B cell (primary cell): Measurements from ENCODE around the gene ACR. TPM values are rescaled to one million over a fixed set of nuclear protein-coding genes. Genes with fewer than 3 reads are reported as not detected.
"Not testable (repeated sequence)": the region's sequence is repeated elsewhere in the genome, so short reads cannot be mapped to it uniquely, and the experiment has no call there.

Experiments
- ATAC-seq: fragments of 200-7000 bp; cut with Tn5 transposase; one replicate; pipeline ENCODE4 v1.10.0; 2021; ENCODE audit warnings: low read depth, mild to moderate bottlenecking, moderate number of reproducible peaks, moderate library complexity
- CTCF ChIA-PET: fragments of 350-600 bp; sonication (Branson Sonifier 250); formaldehyde crosslinking; loops from one replicate; lab custom pipeline; 2021; ENCODE audit warnings: antibody characterized with exemption, inconsistent platforms; lab: Charles Lee
- POLR2A ChIA-PET: fragments of 350-600 bp; sonication (Branson Sonifier 250); formaldehyde crosslinking; loops from one replicate; lab custom pipeline; 2021; ENCODE audit warnings: antibody characterized with exemption; lab: Charles Lee
- DNase-seq: peaks from one replicate; pipeline ENCODE4 v3.0.0; 2013
- H2AFZ ChIP-seq: 2 replicates; pipeline ENCODE4 v1.6.1; 2012; ENCODE audit warnings: mild to moderate bottlenecking, low read depth, low read length; ENCODE audit not compliant: insufficient read depth, poor library complexity, severe bottlenecking
- H3K27ac ChIP-seq, 2 donors: 1 replicate in 1 of 2; 2 replicates in 1 of 2; pipeline ENCODE4 v1.5.1; 2012 to 2013; ENCODE audit warnings: low read length in 2 of 2, mild to moderate bottlenecking in 2 of 2, moderate library complexity in 1 of 2
- H3K27me3 ChIP-seq, 4 experiments: fragments of 200-600 bp in 1 of 4; sonication (generic) in 1 of 4; replicated peaks in 1 of 4; 1 replicate in 2 of 4; 2 replicates in 2 of 4; pipeline versions ENCODE4 v1.6.1 to v1.7.0; 2013 to 2016; ENCODE audit warnings: low read length in 3 of 4, mild to moderate bottlenecking in 2 of 4, mixed read lengths in 1 of 4, moderate library complexity in 1 of 4; ENCODE audit not compliant: insufficient read depth in 4 of 4, control insufficient read depth in 3 of 4; ENCODE audit errors: control extremely low read depth in 1 of 4
- H3K36me3 ChIP-seq, 2 experiments: replicated peaks in 1 of 2; 1 replicate in 1 of 2; 2 replicates in 1 of 2; pipeline versions ENCODE4 v1.6.1 to v1.7.1; 2013; ENCODE audit warnings: low read length in 1 of 2; ENCODE audit not compliant: insufficient read depth in 2 of 2, control insufficient read depth in 1 of 2; ENCODE audit errors: control extremely low read depth in 1 of 2, extremely low read depth in 1 of 2
- H3K4me1 ChIP-seq, 2 donors: fragments of 200-600 bp in 1 of 2; sonication (generic) in 1 of 2; 1 replicate in 1 of 2; 2 replicates in 1 of 2; pipeline versions ENCODE4 v1.5.1 to v1.6.1; 2013 to 2017; ENCODE audit warnings: low read length in 2 of 2; ENCODE audit not compliant: control insufficient read depth in 2 of 2, insufficient read depth in 2 of 2
- H3K4me2 ChIP-seq: replicated peaks from 2 replicates; pipeline ENCODE3; 2012; ENCODE audit warnings: mild to moderate bottlenecking, low read depth, low read length; ENCODE audit not compliant: poor library complexity, severe bottlenecking
- H3K4me3 ChIP-seq, 5 experiments: fragments of 200-600 bp in 1 of 5; sonication (generic) in 1 of 5; 1 replicate in 3 of 5; 2 replicates in 2 of 5; pipeline versions ENCODE4 v1.5.1 to v1.7.0; 2011 to 2016; ENCODE audit warnings: low read length in 4 of 5, mild to moderate bottlenecking in 4 of 5, low read depth in 2 of 5, control low read depth in 1 of 5, moderate library complexity in 1 of 5; ENCODE audit not compliant: insufficient read depth in 1 of 5; ENCODE audit errors: control extremely low read depth in 1 of 5, extremely low read depth in 1 of 5
- H3K79me2 ChIP-seq: fragments of 200-600 bp; sonication (generic); one replicate; pipeline ENCODE4 v1.6.0; 2016; ENCODE audit warnings: low read length; ENCODE audit not compliant: control insufficient read depth, insufficient read depth
- H3K9ac ChIP-seq: fragments of 200-600 bp; sonication (generic); 2 replicates; pipeline ENCODE4 v1.6.1; 2017; ENCODE audit warnings: mild to moderate bottlenecking, low read length, moderate library complexity
- H3K9me3 ChIP-seq, 3 donors: one replicate each; pipeline versions ENCODE4 v1.6.1 to v1.7.1; 2013; ENCODE audit warnings: low read length in 2 of 3; ENCODE audit not compliant: control insufficient read depth in 2 of 3, insufficient read depth in 1 of 3; ENCODE audit errors: control extremely low read depth in 1 of 3
- H4K20me1 ChIP-seq: 2 replicates; pipeline ENCODE4 v1.6.0; 2012; ENCODE audit warnings: mild to moderate bottlenecking, low read length; ENCODE audit not compliant: insufficient read depth, control insufficient read depth, poor library complexity, severe bottlenecking
- H3K27ac Mint-ChIP-seq: one replicate; pipeline ENCODE4 v1.8.0; 2021; ENCODE audit warnings: mixed read lengths
- H3K27me3 Mint-ChIP-seq: one replicate; pipeline ENCODE4 v1.8.0; 2021; ENCODE audit warnings: mixed read lengths
- H3K4me1 Mint-ChIP-seq: one replicate; pipeline ENCODE4 v1.8.0; 2021; ENCODE audit warnings: mixed read lengths
- H3K4me3 Mint-ChIP-seq: one replicate; pipeline ENCODE4 v1.8.0; 2021; ENCODE audit warnings: mixed read lengths
- H3K9me3 Mint-ChIP-seq: one replicate; pipeline ENCODE4 v1.8.0; 2022; ENCODE audit warnings: mixed read lengths; ENCODE audit not compliant: insufficient read depth
- WGBS: methylation state at CpG from one replicate; pipeline ENCODE4 v1.1.5; 2013; ENCODE audit warnings: missing lambda C conversion rate; ENCODE audit not compliant: insufficient coverage; 5-methylcytosine and 5-hydroxymethylcytosine counted together
- intact Hi-C: fragments of 100-400 bp; cut with micrococcal nuclease; formaldehyde crosslinking; loops from one replicate; pipeline ENCODE4 v1.10.0; 2022
- polyA plus RNA-seq: library from polyadenylated mRNA; depleted of rRNA; stranded (reverse); fragments of >200 nt; gene quantifications from 2 replicates; pipeline ENCODE4 v1.2.3, GENCODE V29; 2012
- small RNA-seq: library from RNA; depleted of rRNA; stranded (forward); fragments of <200 nt; gene quantifications from one replicate; pipeline ENCODE3, GENCODE V24; 2012; ENCODE audit warnings: low replicate concordance, low read depth; ENCODE audit not compliant: insufficient read length
- total RNA-seq, 2 donors: library from RNA; stranded (reverse); fragments of 120-200 nt in 1 of 2; gene quantifications; 1 replicate in 1 of 2; 2 replicates in 1 of 2; pipeline versions ENCODE4 v1.2.3 to v1.2.4, GENCODE V29; 2013 to 2022

ACR gene
- total and polyA plus RNA-seq, 2 donors (not counting 1 experiment from before 2014, with no cell fraction given), result not detected

- H3K27me3 ChIP-seq, POLR2A ChIA-PET, H3K4me2 ChIP-seq, H3K9me3 Mint-ChIP-seq, H3K36me3 ChIP-seq, H3K4me1 Mint-ChIP-seq, H3K27ac Mint-ChIP-seq, CTCF ChIA-PET, H3K9ac ChIP-seq, H3K4me1 ChIP-seq, H3K79me2 ChIP-seq, DNase-seq, H3K27ac ChIP-seq, H2AFZ ChIP-seq, H3K27me3 Mint-ChIP-seq, H3K9me3 ChIP-seq, ATAC-seq, H3K4me3 Mint-ChIP-seq, intact Hi-C loops, H3K4me3 ChIP-seq, H4K20me1 ChIP-seq: not testable (repeated sequence)
- no CpG with 5 or more reads among the region's 5 CpGs for WGBS
Observed at GRCh38 chr22:50786936-50787335, 48.9 kb downstream of the ACR start.

Small RNA genes lying within 50 kb of the gene (small RNA-seq; reads per million reads assigned to genes)
- gene RNU6-409P, result not detected

Other genes starting within 250 kb of the ACR start
- 128 and 132 TPM in 2 replicates for gene LMF2, start 230.5 kb upstream of the ACR start, total RNA-seq
- gene LMF2, start 230.5 kb upstream of the ACR start, polyA plus RNA-seq, result 316 and 396 TPM in 2 replicates
- gene NCAPH2, start 230.0 kb upstream of the ACR start, total RNA-seq, result 71.5 and 76.9 TPM in 2 replicates
- 47.1 and 64.9 TPM in 2 replicates for gene NCAPH2, start 230.0 kb upstream of the ACR start, polyA plus RNA-seq
- gene SCO2, start 212.6 kb upstream of the ACR start, total RNA-seq, result 1.1 TPM in 2 replicates
- gene SCO2, start 212.6 kb upstream of the ACR start, polyA plus RNA-seq, result 14.2 and 15.4 TPM in 2 replicates
- gene TYMP, start 208.2 kb upstream of the ACR start, total RNA-seq, result 45.1 and 47.7 TPM in 2 replicates
- gene TYMP, start 208.2 kb upstream of the ACR start, polyA plus RNA-seq, result 43.6 and 45.8 TPM in 2 replicates
- gene KLHDC7B, start 192.3 kb upstream of the ACR start, total RNA-seq, result 4.2 and 6.2 TPM in 2 replicates
- gene KLHDC7B, start 192.3 kb upstream of the ACR start, polyA plus RNA-seq, result 0.61 and 1.8 TPM in 2 replicates
- not detected in 2 replicates for gene SYCE3, start 175.3 kb upstream of the ACR start, total RNA-seq
- gene SYCE3, start 175.3 kb upstream of the ACR start, polyA plus RNA-seq, result not detected in 2 replicates
- 55.0 and 59.8 TPM in 2 replicates for gene CPT1B, start 159.8 kb upstream of the ACR start, total RNA-seq
- gene CPT1B, start 159.8 kb upstream of the ACR start, polyA plus RNA-seq, result 109 and 142 TPM in 2 replicates
- gene CHKB, start 155.4 kb upstream of the ACR start, total RNA-seq, result 238 and 239 TPM in 2 replicates
- 309 and 350 TPM in 2 replicates for gene CHKB, start 155.4 kb upstream of the ACR start, polyA plus RNA-seq
- gene MAPK8IP2, start 137.4 kb upstream of the ACR start, total RNA-seq, result 0.39 and 0.44 TPM in 2 replicates
- gene MAPK8IP2, start 137.4 kb upstream of the ACR start, polyA plus RNA-seq, result 0.19 and 0.36 TPM in 2 replicates
- gene ARSA, start 110.1 kb upstream of the ACR start, total RNA-seq, result 77.1 and 82.0 TPM in 2 replicates
- gene ARSA, start 110.1 kb upstream of the ACR start, polyA plus RNA-seq, result 118 and 128 TPM in 2 replicates
- not detected in 2 replicates for gene SHANK3, start 65.4 kb upstream of the ACR start, total RNA-seq
- gene SHANK3, start 65.4 kb upstream of the ACR start, polyA plus RNA-seq, result 0.01 TPM in 1 of 2 replicates, not detected in the other
- gene RABL2B, start 45.4 kb downstream of the ACR start, total RNA-seq, result 99.0 and 103 TPM in 2 replicates
- 93.1 and 131 TPM in 2 replicates for gene RABL2B, start 45.4 kb downstream of the ACR start, polyA plus RNA-seq